Activated naive CD8-positive, alpha-beta T cell (primary cell): Measurements from ENCODE around the gene GNAS-AS1.

Experiments used
- H3K27ac Mint-ChIP-seq: one replicate; pipeline ENCODE4 v1.8.0; 2021; ENCODE audit warnings: mixed read lengths
- H3K27me3 Mint-ChIP-seq: one replicate; pipeline ENCODE4 v1.8.0; 2021; ENCODE audit warnings: mixed read lengths
- H3K36me3 Mint-ChIP-seq: one replicate; pipeline ENCODE4 v1.8.0; 2021; ENCODE audit warnings: mixed read lengths
- H3K4me1 Mint-ChIP-seq: one replicate; pipeline ENCODE4 v1.8.0; 2021; ENCODE audit warnings: low read depth, mixed read lengths
- H3K4me3 Mint-ChIP-seq: one replicate; pipeline ENCODE4 v1.8.0; 2021; ENCODE audit warnings: mild to moderate bottlenecking, mixed read lengths
- H3K9me3 Mint-ChIP-seq: one replicate; pipeline ENCODE4 v1.8.0; 2021; ENCODE audit warnings: low read depth, mixed read lengths

GNAS-AS1 gene

DNA sequence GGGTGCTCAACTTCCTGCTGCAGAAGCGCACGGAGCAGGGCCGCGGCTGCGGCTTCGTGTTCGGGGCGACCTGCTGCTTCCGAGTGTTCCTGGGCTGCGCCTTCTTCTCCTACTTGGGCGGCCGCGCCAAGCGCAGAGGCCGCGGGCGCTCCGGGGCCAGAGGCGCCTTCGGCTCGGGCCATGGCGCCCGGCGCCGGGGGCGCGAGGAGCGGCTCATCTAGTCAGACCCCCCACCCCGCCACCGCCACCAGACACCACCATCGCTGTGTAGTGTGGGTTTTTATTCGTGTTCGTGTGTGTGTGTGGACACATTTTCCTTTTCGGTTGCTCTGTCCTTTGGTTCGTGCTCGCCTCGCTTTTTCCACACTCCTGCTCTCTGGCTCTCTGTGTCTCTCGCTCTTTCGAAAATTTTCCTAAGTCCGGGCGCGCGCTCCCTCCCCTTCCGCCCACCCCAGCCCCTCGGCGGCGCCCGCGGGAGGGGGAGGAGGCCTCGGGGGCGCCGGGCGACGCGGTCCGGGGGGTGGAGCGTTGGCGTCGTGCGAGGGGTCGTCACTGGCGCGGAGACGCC, 39.9 kb upstream of the GNAS-AS1 start:
- H3K27me3 Mint-ChIP-seq: no peaks in the 10 kb centered on the region
- H3K4me3 Mint-ChIP-seq: peak overlapping the region; percentile 90
- no peaks in the 10 kb centered on the region for H3K9me3 Mint-ChIP-seq
- H3K4me1 Mint-ChIP-seq: peaks cover 42% of the 10 kb centered on the region
- H3K36me3 Mint-ChIP-seq: no peaks in the 10 kb centered on the region
- peak overlapping the region; percentile 91 for H3K27ac Mint-ChIP-seq

GRCh38 chr20:58889798-58890517, 39.3 kb upstream of the GNAS-AS1 start:
- H3K4me1 Mint-ChIP-seq: peaks cover 35% of the 10 kb centered on the region

GRCh38 chr20:58889334-58889760, 38.6 kb upstream of the GNAS-AS1 start:
- peak overlapping the region; percentile 91 for H3K4me3 Mint-ChIP-seq
- no peaks in the 10 kb centered on the region for H3K27me3 Mint-ChIP-seq
- peaks cover 29% of the 10 kb centered on the region for H3K4me1 Mint-ChIP-seq
- peaks cover 2% of the 10 kb centered on the region for H3K36me3 Mint-ChIP-seq
- H3K9me3 Mint-ChIP-seq: no peaks in the 10 kb centered on the region
- H3K27ac Mint-ChIP-seq: peak overlapping the region; percentile 85

More at GRCh38 chr20:58889798-58890517, 39.3 kb upstream of the GNAS-AS1 start:
- H3K27me3 Mint-ChIP-seq: no peaks in the 10 kb centered on the region
- peak overlapping the region; percentile 94 for H3K27ac Mint-ChIP-seq
- H3K36me3 Mint-ChIP-seq: peaks cover under 1% of the 10 kb centered on the region
- H3K9me3 Mint-ChIP-seq: no peaks in the 10 kb centered on the region
- H3K4me3 Mint-ChIP-seq: peak overlapping the region; percentile 92

GRCh38 chr20:58888521-58889333, 38.0 kb upstream of the GNAS-AS1 start:
- Mint-ChIP-seq H3K4me1 (peaks cover 23% of the 10 kb centered on the region), H3K27me3 (no peaks in the 10 kb centered on the region), H3K36me3 (peaks cover 2% of the 10 kb centered on the region), H3K9me3 (no peaks in the 10 kb centered on the region), H3K27ac (peak overlapping the region; percentile 86), H3K4me3 (peak overlapping the region; percentile 88)

DNA sequence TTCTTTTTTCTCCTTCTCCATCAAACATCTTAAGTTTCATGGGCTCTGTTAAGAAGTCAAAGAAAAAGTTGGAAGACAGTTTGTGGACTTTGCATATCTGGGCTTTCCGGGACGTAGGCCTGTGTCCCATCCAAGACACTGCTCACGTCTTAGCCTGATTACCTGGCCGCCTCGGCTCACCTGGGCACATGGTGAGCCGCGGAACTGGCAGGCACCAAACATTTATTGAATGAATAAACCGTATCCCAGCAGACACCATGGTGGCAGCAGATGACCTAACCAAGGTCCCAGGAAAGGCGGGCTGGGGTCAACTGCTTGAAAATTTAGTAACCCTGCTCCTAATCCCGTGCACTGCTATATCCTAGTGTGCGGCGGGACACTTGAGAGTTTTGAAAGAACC, 37.4 kb upstream of the GNAS-AS1 start:
- peak overlapping the region; percentile 88 for H3K4me3 Mint-ChIP-seq
- no peaks in the 10 kb centered on the region for H3K27me3 Mint-ChIP-seq
- no peaks in the 10 kb centered on the region for H3K9me3 Mint-ChIP-seq
- peak overlapping the region; percentile 86 for H3K27ac Mint-ChIP-seq
- H3K4me1 Mint-ChIP-seq: peaks cover 18% of the 10 kb centered on the region
- H3K36me3 Mint-ChIP-seq: peaks cover 2% of the 10 kb centered on the region

DNA sequence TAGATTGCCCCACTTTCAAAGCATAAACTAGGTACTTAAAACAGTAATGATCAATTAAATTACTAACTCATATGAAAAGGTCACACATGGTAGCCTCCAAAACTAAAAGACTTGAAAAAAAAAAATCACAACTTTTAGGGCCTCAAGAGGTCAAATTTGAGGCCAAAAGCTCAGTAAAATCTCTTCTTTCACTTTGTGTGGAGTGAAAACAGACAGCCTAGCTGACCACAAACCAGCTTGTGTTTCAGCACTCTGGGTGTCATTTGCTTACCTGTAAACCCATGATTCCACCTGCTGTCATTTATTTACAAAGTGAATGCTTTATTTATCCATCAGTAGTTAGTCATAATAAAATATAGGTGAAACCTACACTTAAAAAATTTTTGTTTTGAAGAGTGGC, 35.8 kb upstream of the GNAS-AS1 start:
- peak overlapping the region; percentile 22 for H3K27ac Mint-ChIP-seq
- H3K36me3 Mint-ChIP-seq: peaks cover 2% of the 10 kb centered on the region
- no peak overlapping the region for H3K4me3 Mint-ChIP-seq
- H3K4me1 Mint-ChIP-seq: peaks cover 13% of the 10 kb centered on the region
- no peaks in the 10 kb centered on the region for H3K27me3 Mint-ChIP-seq
- H3K9me3 Mint-ChIP-seq: no peaks in the 10 kb centered on the region

- H3K36me3 Mint-ChIP-seq: peaks cover 2% of the 10 kb centered on the region
- H3K27me3 Mint-ChIP-seq: no peaks in the 10 kb centered on the region
- H3K27ac Mint-ChIP-seq: no peak overlapping the region
- H3K4me3 Mint-ChIP-seq: no peak overlapping the region
- peaks cover 15% of the 10 kb centered on the region for H3K4me1 Mint-ChIP-seq
- no peaks in the 10 kb centered on the region for H3K9me3 Mint-ChIP-seq
These were observed 34.3 kb upstream of the GNAS-AS1 start for GRCh38 chr20:58884966-58885365.

DNA sequence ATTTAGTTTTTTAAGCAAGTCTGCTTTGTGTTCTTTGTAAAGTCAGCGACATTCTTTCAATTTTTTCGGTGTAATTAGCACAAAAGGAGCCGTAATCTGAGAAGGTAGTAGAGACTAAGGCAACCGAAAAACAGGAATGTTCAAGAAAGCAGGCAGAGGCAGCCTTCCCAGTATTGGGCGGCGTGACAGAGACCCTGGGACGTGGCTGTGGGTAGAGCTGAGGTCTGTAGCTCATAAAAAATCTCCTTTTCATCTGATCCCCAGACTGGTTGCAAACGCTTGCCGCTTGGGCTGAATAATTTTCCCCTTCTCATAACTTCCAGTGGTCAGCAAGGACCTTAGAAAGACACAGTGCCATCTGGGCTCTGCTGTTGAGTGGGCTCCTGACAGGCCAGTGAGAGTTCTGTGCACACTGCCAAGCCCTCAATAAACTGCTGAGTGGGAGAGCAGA, 32.6 kb upstream of the GNAS-AS1 start:
- no peak overlapping the region for H3K27ac Mint-ChIP-seq
- no peaks in the 10 kb centered on the region for H3K27me3 Mint-ChIP-seq
- no peak overlapping the region for H3K4me3 Mint-ChIP-seq
- H3K9me3 Mint-ChIP-seq: no peaks in the 10 kb centered on the region
- peaks cover 2% of the 10 kb centered on the region for H3K36me3 Mint-ChIP-seq
- H3K4me1 Mint-ChIP-seq: peaks cover 21% of the 10 kb centered on the region

GRCh38 chr20:58882704-58883089, 32.0 kb upstream of the GNAS-AS1 start:
- Mint-ChIP-seq H3K27ac (no peak overlapping the region), H3K4me1 (peaks cover 24% of the 10 kb centered on the region), H3K27me3 (no peaks in the 10 kb centered on the region)

DNA sequence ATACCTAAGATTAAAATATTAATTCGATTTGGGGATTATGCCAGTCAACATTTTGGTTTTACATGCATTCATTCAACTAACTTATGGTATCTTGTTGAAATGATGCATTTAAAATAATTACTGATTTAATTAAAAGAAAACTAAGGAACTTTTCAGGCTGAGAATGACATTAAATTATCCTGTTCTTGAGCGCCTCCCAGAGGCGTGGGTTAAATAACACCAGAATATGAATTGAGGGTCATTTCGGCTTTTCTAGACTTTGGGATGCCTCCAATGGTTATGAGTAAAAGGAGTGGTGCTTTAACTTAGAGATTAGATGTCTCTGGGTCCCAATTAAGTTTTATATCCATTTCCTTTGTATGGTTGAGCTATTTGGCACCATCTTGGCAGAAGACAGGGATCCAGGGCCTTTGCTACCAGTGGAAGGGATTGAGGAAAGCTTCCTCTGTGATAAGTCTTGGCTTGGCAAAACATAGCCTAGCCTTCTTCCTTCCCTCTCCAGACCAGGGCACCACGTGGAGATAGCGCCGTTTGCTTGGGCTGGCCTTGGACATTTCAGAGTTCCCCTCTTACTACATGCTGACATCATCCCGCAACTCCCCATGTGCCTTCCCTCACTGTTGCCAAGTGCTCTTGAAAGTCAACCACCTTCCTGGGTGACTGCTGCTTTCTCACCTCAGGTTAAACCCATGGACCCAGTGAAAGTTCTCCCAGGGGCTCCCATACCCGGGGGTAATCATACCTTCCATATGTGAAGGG, 30.5 kb upstream of the GNAS-AS1 start:
- Mint-ChIP-seq H3K27me3 (no peaks in the 10 kb centered on the region), H3K9me3 (no peaks in the 10 kb centered on the region), H3K36me3 (peaks cover 2% of the 10 kb centered on the region), H3K27ac (no peak overlapping the region), H3K4me3 (no peak overlapping the region), H3K4me1 (peaks cover 23% of the 10 kb centered on the region)

More at GRCh38 chr20:58882704-58883089, 32.0 kb upstream of the GNAS-AS1 start:
- Mint-ChIP-seq H3K36me3 (peaks cover 2% of the 10 kb centered on the region), H3K9me3 (no peaks in the 10 kb centered on the region), H3K4me3 (no peak overlapping the region)

DNA sequence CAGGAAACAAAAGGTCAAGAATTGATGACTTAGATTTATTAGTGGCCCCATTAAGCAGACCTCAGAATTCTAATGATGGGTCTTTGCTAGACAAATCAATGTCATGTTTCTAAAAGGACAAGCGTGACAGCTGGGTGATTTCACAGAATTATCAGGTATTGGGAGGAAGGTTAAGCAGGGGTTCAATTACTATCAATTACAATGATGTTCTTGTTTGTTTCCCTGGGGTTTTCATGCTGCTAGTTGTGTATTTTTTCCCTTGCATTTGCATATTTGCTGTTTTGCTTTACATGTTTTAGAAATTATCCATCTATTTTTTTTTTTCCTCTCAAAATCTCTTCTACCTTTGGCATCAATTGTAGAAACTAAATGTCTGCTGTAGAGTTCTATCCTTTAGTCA, 29.7 kb upstream of the GNAS-AS1 start:
- Mint-ChIP-seq H3K27me3 (no peaks in the 10 kb centered on the region), H3K4me3 (no peak overlapping the region), H3K9me3 (no peaks in the 10 kb centered on the region), H3K4me1 (peaks cover 18% of the 10 kb centered on the region), H3K27ac (no peak overlapping the region), H3K36me3 (peaks cover 2% of the 10 kb centered on the region)

DNA sequence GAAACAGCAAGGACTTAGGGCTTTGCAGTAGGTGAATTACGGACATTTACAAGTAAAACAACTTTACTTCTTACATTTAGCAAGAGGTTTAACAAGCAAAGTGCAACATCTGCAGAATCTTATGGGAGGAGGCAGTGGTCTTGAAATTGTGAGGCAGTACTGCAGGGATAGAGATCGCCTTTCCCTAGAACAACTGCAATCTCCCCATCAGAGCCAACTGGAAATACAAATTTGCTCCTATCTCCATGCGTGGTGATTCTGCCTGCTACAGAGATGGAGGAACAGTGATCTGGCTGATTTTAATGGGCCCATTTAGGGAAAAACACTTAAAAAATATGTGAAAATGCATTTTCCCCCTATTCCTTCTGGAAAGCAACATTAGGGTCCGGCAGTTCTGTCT, 27.7 kb upstream of the GNAS-AS1 start:
- no peaks in the 10 kb centered on the region for H3K9me3 Mint-ChIP-seq

GRCh38 chr20:58877976-58878360, 27.3 kb upstream of the GNAS-AS1 start:
- Mint-ChIP-seq H3K4me3 (no peak overlapping the region), H3K4me1 (peaks cover 18% of the 10 kb centered on the region), H3K27ac (peak overlapping the region; percentile 50)

More for the DNA sequence above, 27.7 kb upstream of the GNAS-AS1 start:
- H3K4me1 Mint-ChIP-seq: peaks cover 18% of the 10 kb centered on the region
- no peaks in the 10 kb centered on the region for H3K36me3 Mint-ChIP-seq
- no peaks in the 10 kb centered on the region for H3K27me3 Mint-ChIP-seq
- peak overlapping the region; percentile 50 for H3K27ac Mint-ChIP-seq
- no peak overlapping the region for H3K4me3 Mint-ChIP-seq

DNA sequence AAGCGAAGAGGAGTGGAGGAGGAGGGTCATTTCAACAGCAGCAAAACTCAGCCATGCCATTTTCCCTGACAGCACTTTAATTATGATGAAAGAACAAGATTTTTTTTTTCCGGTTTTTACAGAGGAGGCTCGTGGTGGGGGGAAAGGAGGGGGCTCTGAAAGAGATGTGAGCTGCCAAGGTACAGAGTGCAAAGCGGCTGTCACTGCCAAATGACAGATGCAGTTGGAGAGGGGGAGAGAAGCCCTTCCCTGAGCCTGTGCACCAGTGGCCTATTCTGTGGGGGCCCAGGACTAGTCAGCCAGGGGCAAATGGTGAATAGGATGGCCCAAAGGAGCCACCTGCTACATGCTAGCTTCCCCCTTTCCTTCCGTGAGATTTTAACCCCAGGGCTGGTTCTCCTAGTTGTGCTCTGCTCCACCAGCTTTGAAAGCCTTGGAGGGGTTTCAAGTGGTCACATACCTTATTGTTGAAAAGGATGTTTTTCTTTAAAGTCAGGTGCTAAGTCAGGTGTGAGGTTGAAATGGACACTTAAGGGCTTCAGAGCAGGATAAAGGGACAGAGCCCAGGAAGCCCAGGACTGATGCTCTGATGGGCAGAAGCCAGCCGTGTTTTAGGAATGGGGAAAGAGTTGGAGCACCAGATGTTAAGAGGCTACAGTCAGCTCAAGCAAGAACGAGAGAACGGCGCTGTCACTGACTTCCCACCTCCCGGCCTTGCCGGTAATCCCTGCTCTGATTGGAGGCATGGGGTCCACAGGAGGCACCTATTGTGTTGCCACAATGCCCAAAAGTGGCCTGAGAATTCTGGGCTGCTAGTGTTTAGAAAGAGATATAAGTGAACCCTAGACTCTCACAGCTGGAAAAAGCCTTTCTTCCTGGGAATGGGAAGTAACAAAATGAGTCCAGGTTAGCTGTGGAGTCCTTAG, 26.6 kb upstream of the GNAS-AS1 start:
- Mint-ChIP-seq H3K36me3 (no peaks in the 10 kb centered on the region), H3K27me3 (no peaks in the 10 kb centered on the region), H3K4me3 (no peak overlapping the region), H3K4me1 (peaks cover 18% of the 10 kb centered on the region), H3K27ac (peak overlapping the region; percentile 23), H3K9me3 (no peaks in the 10 kb centered on the region)

More at GRCh38 chr20:58877976-58878360, 27.3 kb upstream of the GNAS-AS1 start:
- Mint-ChIP-seq H3K36me3 (no peaks in the 10 kb centered on the region), H3K27me3 (no peaks in the 10 kb centered on the region), H3K9me3 (no peaks in the 10 kb centered on the region)
